Effector CD8-positive, alpha-beta T cell (primary cell): ENCODE data around the gene KDM7A.

Experiments used
- DNase-seq: peaks from one replicate; lab custom pipeline; 2025; lab: John Stamatoyannopoulos, UW

Gene KDM7A

GRCh38 chr7:140054751-140055150 lies 122.0 kb downstream of the KDM7A start:
- DNase-seq, result no peak

- no peak for DNase-seq
Observed at GRCh38 chr7:140053812-140054539, 122.8 kb downstream of the KDM7A start.

GRCh38 chr7:140051820-140052219 lies 125.0 kb downstream of the KDM7A start:
- no peak for DNase-seq

GRCh38 chr7:140050100-140050499 lies 126.7 kb downstream of the KDM7A start:
- DNase-seq, result no peak

GRCh38 chr7:140049339-140050024 lies 127.3 kb downstream of the KDM7A start:
- no peak for DNase-seq

- DNase-seq, result no peak
Observed at GRCh38 chr7:140048989-140049338, 127.8 kb downstream of the KDM7A start.

GRCh38 chr7:140048138-140048537 lies 128.6 kb downstream of the KDM7A start:
- no peak for DNase-seq

- DNase-seq, result no peak
Observed at GRCh38 chr7:140047197-140047596, 129.6 kb downstream of the KDM7A start.

- no peak for DNase-seq
Observed at GRCh38 chr7:140045697-140046096, 131.1 kb downstream of the KDM7A start.

- no peak for DNase-seq
Observed at GRCh38 chr7:140044251-140044650, 132.5 kb downstream of the KDM7A start.

GRCh38 chr7:140042386-140042670 lies 134.5 kb downstream of the KDM7A start:
- DNase-seq, result no peak

- no peak for DNase-seq
Observed at GRCh38 chr7:140041659-140042385, 135.0 kb downstream of the KDM7A start.

GRCh38 chr7:140039896-140040295 lies 136.9 kb downstream of the KDM7A start:
- DNase-seq, result no peak

GRCh38 chr7:140039066-140039465 lies 137.7 kb downstream of the KDM7A start:
- DNase-seq, result no peak

- DNase-seq, result no peak
Observed at GRCh38 chr7:140036224-140036962, 140.4 kb downstream of the KDM7A start.

- no peak for DNase-seq
Observed at GRCh38 chr7:140035400-140036223, 141.2 kb downstream of the KDM7A start.
